GM19239 (cell line): ENCODE measurements around the gene BRWD1.

Experiments
- DNase-seq: peaks from one replicate; pipeline ENCODE4 v3.0.0; 2011; ENCODE audit warnings: low spot score; ENCODE audit not compliant: insufficient read length
- FAIRE-seq: peaks from 2 replicates; lab custom pipeline; 2011; peaks lifted over from hg19 to GRCh38; lab: Jason Lieb, UNC

The BRWD1 gene

DNA sequence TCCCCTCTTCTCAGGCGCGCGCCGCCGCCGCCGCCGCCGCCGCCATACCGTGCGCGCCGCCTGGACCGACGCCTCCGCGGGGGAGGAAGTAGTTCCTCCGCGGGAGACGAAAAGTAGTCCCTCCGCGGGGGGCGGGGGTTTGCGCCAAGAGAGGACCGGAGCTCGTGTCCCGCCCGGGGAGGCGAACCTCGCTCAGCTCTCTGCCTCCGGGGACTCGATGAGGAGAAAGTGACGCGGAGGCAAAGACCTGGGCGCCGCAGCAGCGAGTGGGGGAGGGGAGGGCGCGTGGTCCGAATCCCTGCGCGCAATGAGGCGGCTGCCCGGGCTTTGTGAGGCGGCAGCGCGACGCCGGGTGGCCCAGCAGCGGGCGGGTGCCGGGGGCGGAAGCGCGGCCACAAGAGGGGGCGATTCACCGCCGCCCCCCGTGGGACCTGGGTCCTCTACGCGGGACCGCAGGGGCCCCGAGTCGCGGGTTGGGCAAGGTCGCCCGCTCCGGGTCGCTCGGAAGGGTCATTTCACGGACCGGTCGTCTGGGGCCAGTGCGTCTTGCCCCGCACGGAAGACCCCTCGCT, at the start of gene BRWD1:
TSS of gene BRWD1 (minus strand) at position 62 of the 572 bp plus-strand sequence. CDS start 141 bp downstream, outside the sequence.
- no peak for FAIRE-seq
- DNase-seq: peak; percentile 78

DNA sequence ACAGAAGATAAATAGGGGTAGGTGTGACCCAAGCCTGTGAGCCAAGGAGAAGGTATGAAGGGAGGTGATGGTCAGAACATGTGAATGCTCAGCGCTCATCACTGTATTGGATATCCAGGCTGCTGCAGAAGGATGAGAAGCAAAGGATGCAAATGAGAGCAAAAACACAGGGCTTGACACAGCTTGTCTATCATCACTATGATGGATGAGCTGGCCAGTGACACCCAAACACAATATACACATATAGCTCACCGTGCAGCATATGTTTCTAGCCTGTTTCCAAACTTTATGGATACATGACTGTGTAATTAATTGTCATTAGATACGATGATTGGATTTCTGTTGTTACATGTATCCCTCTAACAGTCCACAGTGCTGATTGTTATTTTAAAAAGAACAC, 49.3 kb upstream of the BRWD1 start:
- no peak for DNase-seq
- no peak for FAIRE-seq

DNA sequence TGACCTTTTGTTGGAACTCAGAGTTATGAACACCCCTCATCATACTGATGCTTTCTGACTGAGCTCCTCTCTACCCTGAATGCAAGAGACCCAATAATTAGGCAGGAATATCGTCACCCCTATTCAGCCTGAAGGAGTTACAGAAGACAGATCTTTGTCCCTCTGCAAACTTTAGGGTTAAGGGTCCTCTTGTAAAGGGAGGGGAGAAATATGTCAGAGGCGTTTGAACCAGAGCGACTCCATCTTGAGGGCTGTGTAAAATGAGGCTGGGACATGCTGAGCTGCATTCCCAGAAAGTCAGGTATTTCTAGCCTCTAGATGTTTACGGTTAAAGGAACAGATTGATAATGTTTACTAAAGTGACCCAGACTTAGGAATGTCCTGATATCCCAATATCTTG, 46.0 kb upstream of the BRWD1 start:
- DNase-seq (no peak), FAIRE-seq (no peak)

DNA sequence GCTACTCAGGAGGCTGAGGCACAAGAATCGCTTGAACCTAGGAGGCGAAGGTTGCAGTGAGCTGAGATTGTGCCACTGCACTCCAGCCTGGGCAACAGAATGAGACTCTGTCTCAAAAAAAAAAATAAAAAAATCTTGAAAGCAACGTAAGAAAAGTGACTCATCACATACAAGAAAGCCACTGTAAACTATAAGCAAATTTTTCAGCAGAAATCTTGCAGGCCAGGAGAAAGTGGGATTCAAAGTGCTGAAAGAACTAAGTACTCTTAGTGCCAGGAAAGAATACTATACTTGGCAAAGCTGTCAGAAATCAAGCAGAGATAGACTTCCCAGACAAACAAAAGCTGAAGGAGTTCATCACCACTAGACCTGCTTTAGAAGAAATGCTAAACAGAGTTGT, 39.9 kb upstream of the BRWD1 start:
- FAIRE-seq (no peak), DNase-seq (no peak)

DNA sequence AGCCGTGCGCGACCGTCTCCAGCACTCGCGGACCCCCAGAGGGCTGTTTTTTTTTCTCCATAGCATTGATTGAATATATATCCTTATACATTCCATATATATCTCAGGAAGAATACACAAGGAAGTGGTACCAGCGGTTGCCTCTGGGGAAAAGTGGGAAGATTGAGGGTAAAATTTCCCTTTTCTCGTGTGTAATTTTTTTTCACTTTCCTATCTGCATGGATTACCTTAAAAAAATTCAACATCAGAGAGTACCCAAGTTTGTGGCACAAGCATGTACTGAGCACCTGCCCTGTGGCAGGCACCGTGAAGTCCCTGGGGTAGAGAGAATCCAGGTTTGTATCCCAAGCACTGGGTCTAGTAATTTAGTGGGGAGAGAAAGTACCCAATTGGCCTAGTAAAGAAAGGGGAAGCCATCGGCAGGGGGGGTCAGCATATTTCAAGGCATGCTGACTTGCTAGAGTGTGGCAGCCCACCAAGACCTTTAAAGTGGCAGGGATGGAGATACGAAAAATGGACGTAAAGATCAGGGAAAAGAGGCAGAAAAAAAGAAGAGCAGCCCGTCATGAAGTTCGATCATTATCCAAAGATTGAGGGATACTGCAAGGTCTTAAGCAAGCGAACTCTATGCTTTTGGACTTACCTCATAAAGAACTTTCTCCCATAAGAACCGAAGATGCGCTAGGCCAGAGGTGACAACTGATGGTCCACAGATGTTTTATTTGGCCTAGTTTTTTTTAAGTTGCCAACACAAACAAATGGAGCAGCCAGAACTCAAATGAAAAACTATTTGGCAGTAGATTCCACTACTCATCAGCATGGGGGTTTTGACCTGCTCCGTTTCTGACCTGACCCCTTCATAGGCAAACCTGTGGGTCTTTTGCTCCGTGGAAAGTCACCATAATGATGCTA, 36.9 kb upstream of the BRWD1 start:
- FAIRE-seq (no peak), DNase-seq (no peak)

DNA sequence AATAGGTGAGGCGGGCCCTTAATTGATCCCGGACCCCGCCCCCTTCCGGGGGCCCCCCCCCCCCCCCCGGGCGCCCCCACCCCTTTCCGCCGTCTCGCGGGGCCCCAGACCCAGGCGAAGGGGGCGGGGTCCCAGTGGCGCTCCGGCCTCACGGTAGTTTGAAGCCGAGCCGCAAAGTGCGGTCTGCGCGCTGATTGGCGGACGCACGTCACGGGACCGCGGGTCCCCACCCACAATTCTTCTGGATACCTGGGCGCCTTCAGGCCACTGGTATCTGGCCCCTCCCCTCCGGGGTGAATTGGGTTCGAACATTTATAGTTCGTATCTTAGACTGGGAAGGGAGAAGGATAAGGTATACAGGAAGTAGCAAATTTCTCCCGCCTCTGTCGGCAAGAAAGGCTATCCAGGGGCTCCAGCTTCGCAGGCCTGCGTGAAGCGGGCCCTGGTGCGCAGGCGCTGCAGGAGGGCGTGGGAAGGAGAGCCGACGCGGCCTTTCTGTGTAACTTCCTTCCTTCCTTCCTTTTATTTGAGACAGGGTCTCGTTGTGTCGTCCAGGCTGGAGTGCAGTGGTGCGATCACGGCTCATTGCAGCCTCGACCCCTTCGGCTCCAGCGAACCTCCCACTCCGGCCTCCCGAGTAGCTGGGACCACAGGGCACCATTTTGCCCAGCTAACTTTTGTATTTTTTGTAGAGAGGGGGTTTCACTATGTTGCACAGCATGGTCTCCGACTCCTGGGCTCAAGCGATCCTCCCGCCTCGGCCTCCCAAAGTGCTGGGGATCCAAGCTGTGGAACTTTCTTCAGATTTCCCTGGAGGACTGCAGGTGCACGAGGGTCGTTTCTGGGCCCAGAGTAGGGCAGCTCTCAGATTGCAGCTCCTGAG, 36.0 kb upstream of the BRWD1 start:
- DNase-seq (peak; percentile 93), FAIRE-seq (peak; percentile 82)

DNA sequence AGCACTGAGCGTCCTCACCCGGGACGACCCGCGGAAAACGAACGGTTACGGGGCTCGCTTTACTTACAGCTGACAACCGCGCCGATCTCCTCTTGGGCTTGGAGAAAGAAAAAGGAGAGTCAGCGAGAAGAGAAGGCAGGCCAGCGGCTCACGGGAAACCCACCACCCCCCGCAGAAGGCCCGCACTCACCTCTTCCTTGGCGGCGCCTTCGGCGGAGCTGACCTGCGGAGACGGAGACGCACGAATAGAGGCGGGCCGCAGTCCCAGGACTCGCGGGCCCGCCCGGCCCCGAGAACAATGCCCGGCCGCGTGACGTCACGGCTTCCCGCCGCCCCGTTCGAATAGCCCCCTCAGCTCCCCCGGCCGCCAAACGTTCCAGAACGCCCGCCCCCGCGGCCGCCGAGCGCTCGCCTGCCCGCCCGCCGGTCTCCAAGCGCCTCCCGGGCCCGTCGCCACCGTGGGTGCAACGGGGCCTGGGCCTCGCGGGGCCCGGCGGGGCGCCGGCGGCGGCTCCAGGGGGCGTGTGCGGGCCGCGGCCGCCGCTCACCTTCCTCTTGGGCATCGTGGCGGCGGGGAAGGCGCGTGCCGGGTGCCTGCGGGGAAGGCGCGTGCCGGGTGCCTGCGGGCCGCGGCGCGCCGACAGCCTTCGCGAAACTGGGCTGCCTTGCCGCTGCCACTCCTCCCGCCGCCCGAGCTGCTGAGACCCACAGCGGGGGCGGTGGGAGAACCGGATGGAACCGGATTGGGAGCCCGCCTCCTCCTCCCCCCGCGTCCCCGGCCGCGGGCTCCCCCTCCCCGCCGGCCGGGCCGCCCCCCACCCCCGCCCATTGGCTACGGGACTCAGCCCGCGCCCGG, 35.2 kb upstream of the BRWD1 start, which contains the start of gene HMGN1:
TSS of gene HMGN1 (minus strand) at position 734 of the 856 bp plus-strand sequence. CDS start at position 563, 171 bp downstream.
- DNase-seq (peak; percentile 43), FAIRE-seq (no peak)

DNA sequence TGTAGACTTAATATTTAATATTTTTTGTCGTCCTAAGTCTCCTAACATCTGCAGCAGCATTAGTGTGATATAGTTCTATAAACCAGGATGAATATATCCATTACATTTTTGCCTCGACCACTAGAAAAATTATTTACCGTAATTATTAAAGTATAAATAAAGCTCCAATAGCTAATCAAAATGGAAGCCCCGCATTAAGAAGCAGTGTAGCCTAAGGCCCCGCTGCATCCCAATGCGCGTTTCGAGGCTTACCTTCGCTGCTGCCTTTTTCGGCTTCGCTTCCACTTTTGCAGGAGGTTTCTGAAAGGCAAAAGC, 34.6 kb upstream of the BRWD1 start:
- FAIRE-seq (peak; percentile 49), DNase-seq (no peak)

DNA sequence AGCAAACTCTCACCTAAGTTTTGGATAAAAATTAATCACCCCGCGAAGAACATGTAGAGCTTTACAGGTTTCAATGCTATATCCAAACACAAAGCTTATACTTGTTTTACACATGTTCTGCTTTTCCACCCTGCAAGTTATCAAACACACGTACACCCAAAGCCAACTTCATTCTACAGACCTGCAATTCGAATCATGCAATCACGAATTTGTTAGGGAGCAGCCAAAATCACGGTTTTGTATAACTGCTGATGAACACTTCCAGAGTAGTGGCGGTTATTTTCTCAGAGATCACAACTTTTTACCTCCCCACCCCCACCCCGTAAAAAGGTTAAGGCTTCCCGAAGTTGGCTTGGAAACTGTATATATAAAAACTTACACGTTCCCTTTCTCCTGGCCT, 34.1 kb upstream of the BRWD1 start:
- no peak for FAIRE-seq
- DNase-seq: no peak

DNA sequence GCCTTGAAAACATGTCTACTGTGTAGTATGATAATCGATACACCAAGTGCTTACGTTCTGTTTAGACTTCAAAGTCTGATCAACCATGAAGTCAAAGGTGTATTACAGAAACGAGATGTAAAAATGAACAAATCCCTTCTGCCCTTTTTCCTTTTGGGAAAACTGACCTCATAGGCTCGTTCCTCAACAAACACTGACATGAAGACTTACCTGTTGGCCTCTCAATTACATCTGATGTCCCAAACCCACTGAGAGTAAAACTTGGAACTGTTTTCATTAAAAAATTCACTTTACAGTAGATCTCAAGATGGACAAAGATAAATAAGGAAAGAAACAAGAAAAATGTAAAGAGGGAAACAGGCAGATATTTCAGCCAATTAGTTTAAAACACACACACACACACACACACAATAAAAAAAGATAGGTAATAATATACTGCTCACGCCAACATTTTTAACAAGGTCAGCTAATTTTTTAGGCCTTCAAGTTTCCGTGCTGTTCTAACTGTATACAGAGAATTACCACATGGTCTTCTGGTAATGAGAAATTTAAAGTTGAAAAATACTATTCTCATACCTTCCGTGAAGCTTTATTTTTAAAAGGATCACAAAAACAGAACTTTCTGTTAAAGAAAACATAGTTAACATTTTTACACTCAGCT, 33.4 kb upstream of the BRWD1 start:
- no peak for DNase-seq
- no peak for FAIRE-seq

DNA sequence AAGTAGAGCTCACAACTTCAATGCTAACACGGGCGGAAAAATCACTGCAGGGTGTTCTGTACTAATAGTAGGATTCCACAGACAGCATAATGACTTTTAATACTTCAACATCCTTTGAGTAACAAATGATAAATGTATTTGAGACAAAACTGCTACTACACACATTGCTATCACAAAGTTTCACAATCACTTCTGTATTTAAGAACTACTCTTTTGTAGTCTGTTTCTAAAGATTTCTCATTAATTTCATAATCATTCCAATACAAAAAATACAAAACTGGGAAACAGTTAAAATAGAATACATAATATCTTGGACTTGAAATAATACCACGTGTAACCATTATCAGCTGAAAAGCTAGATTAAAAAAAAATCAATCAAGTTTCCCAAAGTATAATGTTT, 32.8 kb upstream of the BRWD1 start:
- FAIRE-seq (no peak), DNase-seq (no peak)

DNA sequence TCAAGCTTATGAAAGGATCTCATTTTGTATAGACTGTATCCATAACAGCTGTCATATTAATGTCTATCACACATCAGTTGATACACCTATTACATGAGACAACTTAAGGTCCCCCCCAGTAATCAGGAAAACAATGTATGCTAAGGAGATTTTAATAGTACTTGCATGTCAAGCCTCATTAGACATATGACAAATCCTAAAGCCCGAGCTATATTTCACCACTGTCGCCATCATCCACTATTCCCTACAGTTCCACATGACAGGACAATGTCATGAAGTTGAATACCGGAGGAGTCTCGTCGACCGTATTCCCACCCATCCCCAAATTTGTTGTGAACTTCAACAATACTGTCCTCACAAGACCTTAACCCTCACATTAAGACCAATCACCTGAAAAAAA, 32.0 kb upstream of the BRWD1 start:
- DNase-seq: no peak
- FAIRE-seq: no peak

DNA sequence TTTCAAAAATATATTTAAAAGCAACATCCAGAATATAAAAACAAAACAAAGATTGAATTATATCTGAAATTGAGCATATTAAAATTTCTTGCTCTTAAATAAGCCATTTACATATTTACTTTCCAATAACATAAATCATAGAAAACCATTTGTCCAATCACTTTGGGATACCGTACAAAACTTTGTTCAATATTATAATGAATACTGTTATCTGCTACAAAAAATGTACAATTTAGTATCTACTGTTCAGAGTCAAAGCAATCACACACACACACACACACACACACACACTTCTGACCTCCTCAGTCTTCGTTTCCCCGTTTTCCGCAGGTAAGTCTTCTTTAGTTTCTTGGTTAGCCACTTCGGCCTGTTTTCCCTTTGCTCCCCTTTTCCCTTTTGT, 31.4 kb upstream of the BRWD1 start:
- DNase-seq (no peak), FAIRE-seq (no peak)

DNA sequence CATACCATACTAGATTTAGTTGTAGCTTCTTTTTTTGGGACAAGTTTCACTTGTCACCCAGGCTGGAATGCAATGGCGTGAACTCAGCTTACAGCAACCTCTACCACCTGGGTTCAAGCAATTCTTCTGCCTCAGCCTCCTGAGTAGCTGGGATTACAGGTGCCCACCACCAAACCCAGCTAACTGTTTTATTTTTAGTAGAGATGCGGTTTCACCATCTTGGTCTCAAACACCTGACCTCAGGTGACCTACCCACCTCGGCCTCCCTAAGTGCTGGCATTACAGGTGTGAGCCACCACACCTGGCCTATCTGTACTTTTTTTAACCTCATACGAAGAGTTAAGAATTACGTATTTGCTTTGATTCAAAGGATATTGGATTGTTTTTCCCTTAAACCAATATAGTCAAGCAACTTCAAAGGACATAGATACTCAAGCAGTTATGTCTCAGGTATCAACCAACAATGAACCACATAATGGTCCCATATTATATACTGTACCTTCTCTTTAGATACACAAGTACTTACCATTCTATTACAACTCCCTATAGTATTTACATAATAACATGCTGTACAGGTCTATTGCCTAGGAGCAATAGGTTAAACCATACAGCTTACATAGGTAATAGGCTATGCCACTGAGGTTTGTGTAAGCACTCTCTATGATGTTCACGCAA, 28.0 kb upstream of the BRWD1 start:
- no peak for DNase-seq

DNA sequence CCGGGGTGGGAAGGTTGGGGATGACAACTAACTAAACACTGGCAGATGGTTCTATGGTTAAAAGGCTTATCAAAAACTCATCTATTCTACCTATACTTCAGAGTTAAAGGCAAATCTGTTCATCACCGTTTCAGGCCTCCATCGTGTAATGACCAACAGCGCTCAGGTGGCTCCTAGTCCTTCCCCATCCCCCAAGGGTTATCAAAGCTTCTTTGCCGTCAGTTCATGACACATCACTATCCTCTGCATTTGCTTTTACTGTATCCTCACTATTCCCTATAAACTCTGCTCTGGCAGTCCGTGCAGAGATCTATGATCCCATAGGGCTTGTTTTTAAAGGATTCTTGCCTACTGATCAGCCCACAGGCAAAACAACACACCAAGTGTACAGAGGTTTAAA, 27.3 kb upstream of the BRWD1 start:
- DNase-seq (no peak), FAIRE-seq (no peak)

More for the DNA sequence above, 28.0 kb upstream of the BRWD1 start:
- no peak for FAIRE-seq

DNA sequence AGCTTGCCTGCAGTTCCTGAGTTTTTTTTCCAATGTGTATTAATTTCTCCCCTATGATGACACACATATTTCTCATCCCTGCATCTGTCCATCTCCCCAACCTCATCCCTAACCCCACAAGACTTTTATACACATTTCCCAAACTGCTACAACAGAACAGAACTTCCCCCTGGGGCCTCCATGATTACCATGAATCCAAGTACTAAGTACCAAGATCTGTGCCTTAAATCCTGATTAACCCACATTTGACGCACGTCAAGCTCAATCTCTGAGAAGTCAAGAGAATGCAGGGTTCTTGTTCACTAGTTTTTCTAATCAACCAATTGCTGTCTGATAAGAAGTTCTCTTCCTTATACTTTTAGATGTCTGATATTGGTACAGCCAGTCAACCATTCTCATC, 25.8 kb upstream of the BRWD1 start:
- DNase-seq (no peak), FAIRE-seq (no peak)

DNA sequence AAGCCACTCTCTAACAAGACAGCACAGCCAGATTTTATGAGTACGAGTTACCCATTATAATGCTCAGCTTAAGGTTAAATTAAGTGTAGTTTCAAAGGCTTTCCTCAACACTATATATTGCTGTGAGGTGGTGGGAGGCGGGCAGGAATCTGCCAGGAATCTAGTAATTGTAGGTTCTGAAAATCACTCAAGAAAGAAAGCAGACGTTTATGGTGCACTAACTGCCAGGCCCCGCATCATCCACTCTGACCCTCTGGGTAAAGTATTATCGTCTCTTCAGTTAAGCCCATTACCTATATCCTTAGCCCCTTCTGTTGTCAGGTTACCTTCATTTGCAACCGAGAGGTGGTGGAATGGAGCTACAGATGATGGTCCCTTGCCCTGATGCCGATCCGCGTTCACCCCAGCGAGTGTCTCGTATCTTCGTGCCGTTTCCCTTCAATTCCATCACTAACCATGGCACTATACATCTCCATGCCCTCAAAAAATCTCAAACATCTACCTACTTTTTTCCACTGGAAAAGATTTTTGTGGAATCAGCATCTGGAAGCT, 23.1 kb upstream of the BRWD1 start:
- FAIRE-seq (no peak), DNase-seq (no peak)

DNA sequence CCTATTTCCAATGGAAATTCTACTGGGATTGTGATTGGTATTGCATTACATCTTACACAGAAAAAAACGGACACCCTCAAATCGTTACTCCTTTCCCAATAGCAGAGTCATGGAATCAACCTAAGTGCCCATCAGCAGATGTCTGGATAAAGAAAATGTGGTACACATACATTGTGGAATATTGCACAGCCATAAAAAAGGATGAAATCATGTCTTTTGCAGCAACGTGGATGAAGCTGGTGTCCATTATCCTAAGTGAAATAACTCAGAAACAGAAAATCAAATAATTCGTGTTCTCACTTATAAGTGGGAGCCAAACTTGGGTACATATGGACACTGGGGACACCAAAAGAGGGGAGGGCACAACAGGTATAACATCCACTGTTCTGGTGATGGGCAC, 21.2 kb upstream of the BRWD1 start:
- no peak for DNase-seq
- FAIRE-seq: no peak

DNA sequence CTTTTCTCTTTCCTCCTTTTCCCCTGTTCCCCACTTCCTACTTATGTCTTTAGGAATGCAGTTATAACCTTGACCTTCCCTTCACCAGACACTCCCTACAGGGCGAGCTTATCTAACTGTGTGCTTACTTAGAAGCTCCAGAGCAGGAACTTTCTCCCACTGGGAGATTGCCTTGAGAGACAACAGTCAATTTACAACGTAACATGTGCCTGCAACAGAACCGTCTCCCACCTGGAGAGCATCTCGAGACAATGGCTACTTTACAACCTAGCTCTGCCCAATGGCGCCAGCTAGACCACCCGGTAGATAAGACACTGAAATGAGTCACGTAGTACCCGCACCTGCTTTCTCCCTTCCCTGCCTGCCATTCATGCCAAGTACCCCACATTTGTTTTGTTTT, 18.7 kb upstream of the BRWD1 start:
- DNase-seq: no peak
- FAIRE-seq: no peak
